HCT116 (cell line): ENCODE measurements around the gene TNFRSF12A.

Experiments
- CEBPB ChIP-seq: IDR thresholded peaks from 2 replicates; pipeline ENCODE4 v1.6.1; 2012; ENCODE audit warnings: low read depth
- CTCF ChIP-seq, 3 experiments: fragments of 200-600 bp in 1 of 3; sonication (generic) in 1 of 3; IDR thresholded peaks in 2 of 3; conservative IDR thresholded peaks in 1 of 3; 2 replicates each; pipeline ENCODE4 v1.5.1; 2012 to 2017; ENCODE audit warnings: low read depth in 2 of 3, low read length in 2 of 3, antibody characterized with exemption in 1 of 3, borderline replicate concordance in 1 of 3, control low read depth in 1 of 3, mild to moderate bottlenecking in 1 of 3, mixed read lengths in 1 of 3, mixed run types in 1 of 3, moderate library complexity in 1 of 3; ENCODE audit not compliant: insufficient read depth in 1 of 3
- EZH2phosphoT487 ChIP-seq: fragments of 200-600 bp; IDR thresholded peaks from 2 replicates; pipeline ENCODE4 v1.6.1; 2018; ENCODE audit warnings: antibody characterized with exemption, borderline replicate concordance
- MAX ChIP-seq: IDR thresholded peaks from 2 replicates; pipeline ENCODE4 v1.6.1; 2012
- POLR2A ChIP-seq: IDR thresholded peaks from 2 replicates; pipeline ENCODE4 v1.7.0; 2011; ENCODE audit warnings: borderline replicate concordance; ENCODE audit not compliant: insufficient read depth, insufficient read length; ENCODE audit errors: extremely low read depth
- POLR2AphosphoS5 ChIP-seq: IDR thresholded peaks from 2 replicates; pipeline ENCODE4 v1.6.1; 2011; ENCODE audit warnings: mild to moderate bottlenecking, low read depth, low read length, moderate library complexity
- SRF ChIP-seq: IDR thresholded peaks from 2 replicates; pipeline ENCODE4 v1.6.1; 2012; ENCODE audit warnings: low read depth
- YY1 ChIP-seq: IDR thresholded peaks from 2 replicates; pipeline ENCODE4 v1.6.1; 2011; ENCODE audit warnings: low read length, low read depth, moderate library complexity, mild to moderate bottlenecking; ENCODE audit not compliant: insufficient replicate concordance; ENCODE audit errors: extremely low read depth

GRCh38 chr16:3062553-3062952, 42.4 kb downstream of the TNFRSF12A start:
- TF ChIP-seq CTCF (IDR thresholded peaks at IDR 0.05 in 2 of 3, conservative IDR thresholded peaks at IDR 0.05 in 1 of 3; ENCODE audit: borderline replicate concordance in 1 of 3, insufficient read depth in 1 of 3, low read depth in 2 of 3, low read length in 2 of 3) (no peak), MAX (no peak), EZH2phosphoT487 (no peak), POLR2A (no peak), POLR2AphosphoS5 (no peak), SRF (no peak), YY1 (no peak), CEBPB (no peak)
